CD4-positive, alpha-beta T cell treated with Interleukin-15 for 4 hours (primary cell): ENCODE results near the gene CFAP46.

Experiments used
- DNase-seq: peaks from one replicate; pipeline ENCODE4 v3.0.0-alpha.2; 2020; ENCODE audit warnings: low spot score

Gene CFAP46

DNA sequence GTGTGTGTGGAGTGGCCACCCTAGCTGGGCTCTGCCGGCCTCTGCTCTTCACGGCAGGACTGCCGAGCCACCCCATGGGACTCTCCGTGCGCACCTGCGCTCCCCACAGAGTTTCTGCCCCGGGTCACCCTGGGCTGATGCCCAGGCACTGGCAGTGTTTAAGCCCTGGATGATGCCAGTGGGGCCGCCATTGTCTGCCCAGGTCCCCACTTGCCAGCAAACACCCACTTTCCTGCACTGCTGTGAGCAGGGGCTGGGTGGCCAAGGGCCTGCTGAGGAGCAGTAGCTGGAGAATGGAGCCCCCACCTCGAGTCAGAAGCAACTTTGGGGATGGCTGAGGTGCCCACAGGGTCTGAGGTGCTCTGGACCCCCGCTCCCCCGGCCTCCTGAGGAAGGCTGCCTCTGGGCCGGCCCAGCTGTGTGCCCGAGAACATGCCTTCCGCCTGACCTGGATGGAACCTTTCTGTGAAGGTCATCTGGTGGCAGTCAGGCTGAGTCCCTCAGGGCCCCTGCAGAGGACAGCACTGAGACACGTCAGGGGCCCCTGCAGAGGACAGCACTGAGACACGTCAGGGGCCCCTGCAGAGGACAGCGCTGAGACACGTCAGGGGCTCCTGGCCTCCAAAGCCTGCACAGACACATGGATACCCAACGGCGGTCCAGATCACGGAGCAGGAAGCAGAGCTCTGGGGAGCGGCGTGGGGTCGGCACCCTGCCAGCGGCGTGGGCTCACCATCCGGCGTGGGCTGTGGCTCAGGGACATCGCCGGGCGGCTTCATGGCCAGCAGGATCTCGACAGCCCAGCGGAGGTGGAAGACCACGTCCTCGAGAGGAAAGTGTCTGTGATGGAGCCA lies 62.0 kb downstream of the CFAP46 start:
- DNase-seq = no peak

DNA sequence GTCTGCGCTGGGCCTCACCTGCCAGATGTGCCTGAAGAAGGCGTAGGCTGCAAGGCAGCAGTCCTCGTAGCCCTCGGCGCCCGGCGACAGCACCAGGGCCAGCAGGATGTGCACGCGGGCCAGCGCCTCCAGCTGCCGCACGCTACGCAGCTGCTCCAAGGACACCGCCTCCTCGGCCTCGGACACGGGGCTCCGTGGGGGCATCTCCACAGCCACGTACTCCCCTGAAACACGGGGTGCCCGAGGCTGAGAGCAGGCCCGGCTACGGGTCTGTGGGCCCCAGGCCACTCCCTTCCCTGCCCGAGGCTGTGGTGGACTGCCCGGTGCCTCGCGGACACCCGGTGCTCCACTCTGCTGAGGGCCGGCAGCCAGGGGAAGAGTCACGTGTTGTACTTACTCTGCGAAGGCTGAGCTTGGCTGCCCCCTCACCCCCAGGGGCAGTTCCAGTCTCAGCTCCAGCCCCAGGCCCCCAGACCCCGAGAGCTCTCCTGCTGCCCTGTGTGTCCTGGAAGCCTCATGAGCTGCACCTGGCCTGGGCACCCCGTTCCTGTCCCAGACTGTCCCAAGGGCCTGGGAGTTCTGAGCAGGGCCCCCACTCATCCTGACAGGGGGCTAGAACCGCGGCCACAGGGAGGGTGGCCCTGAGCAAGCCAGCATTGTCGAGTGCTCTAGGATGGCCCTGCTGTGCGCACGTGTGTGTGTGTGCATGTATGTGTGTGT lies 62.8 kb downstream of the CFAP46 start:
- no peak for DNase-seq

DNA sequence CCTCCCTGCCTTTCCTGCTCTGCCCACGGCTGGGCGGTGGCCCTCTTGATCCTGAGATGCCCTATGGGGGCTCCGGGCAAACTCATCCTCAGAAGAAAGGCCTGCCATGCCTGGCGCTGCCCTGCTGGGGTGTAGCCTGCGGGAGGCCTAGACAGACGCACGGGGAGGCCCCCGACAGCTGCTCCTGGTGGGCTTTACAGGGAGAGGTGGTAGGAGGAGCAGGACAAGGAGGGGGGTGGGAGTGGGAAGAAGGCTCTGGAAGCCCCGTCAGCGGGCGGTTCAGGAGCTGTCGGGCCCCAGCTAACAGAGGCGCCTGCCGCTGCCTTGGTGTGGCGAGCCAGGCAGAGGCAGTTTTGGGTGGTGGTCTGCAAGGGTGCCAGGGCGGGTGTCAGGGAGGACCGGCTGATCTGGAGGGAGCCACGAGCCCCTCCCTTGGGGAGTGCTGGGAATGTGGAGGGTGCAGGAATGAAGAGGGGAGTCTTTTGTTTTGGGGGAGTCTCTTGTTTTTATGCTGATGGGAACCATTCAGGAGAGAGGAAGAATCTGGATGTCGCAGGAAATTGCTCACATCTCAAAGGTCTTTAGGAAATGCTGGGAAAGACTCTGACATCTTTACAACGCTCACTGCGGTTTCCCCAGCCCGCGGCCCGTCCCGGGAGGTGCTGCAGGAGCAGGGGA lies 63.5 kb downstream of the CFAP46 start:
- DNase-seq = no peak

DNA sequence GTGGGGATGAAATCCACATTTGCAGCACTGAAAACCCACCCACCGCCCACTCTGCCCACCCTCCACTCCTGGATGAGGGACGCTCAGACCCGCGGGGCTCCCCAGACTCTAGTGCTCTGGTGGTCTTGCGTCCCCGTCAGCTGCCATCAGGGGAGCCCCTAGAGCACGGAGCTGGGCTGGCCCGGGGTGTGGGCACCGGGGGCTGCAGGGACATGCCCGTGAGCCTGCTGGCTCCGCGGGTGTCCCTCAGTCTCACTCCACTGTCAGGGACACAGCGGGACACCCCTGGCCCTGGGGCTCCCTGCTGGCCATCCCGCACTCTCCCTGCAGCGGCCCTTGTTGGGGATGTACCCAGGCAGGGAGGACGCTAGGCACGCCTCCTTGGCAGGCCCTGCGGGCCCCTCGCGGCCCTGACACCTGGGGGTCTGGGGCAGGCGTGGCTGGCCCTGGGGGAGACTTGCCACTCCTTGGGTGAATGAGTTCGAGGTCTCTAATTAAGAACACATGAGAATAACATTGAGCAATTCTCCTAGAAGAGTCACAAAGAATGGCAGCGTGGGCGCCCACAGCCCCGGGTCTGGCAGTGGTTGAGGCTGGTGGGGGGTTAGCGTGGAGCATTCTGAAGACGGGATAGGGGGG lies 64.2 kb downstream of the CFAP46 start:
- no peak for DNase-seq

DNA sequence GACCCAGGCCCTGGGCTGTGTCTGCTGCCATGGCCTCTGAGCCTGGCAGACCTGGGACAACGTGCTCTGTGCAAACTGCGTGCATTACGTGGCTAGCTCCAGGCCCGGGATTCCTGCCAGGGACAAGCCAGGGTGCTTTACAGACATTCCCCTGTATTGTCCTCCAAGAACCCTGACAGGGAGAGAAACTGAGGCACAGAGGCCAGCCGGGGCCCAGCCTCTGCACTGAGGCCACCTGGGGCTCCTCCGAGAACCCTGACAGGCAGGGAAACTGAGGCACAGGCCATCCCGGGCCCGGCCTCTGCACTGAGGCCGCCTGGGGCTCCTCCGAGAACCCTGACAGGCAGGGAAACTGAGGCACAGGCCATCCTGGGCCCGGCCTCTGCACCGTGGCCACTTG lies 64.9 kb downstream of the CFAP46 start:
- no peak for DNase-seq

DNA sequence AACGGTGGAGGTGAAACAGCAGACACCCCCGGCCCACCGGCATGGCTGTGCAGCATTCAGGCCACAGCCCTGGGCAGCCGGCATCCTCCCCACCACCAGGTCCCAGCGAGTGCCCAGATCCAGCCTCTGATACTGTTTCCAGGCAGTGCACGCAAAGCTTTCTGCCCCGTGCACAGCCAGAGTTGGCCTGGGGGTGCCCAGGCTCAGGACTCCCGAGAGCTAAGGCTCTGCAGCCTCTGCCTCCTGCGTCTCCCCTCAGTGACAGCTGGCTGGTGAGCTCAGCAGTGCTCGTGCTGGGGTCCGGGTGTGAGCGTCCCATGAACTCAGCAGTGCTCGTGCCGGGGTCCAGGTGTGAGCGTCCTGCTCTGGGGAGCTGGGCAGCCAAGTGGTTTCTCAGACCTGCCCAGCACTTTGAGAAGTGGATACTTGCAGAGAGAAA lies 65.4 kb downstream of the CFAP46 start:
- no peak for DNase-seq

DNA sequence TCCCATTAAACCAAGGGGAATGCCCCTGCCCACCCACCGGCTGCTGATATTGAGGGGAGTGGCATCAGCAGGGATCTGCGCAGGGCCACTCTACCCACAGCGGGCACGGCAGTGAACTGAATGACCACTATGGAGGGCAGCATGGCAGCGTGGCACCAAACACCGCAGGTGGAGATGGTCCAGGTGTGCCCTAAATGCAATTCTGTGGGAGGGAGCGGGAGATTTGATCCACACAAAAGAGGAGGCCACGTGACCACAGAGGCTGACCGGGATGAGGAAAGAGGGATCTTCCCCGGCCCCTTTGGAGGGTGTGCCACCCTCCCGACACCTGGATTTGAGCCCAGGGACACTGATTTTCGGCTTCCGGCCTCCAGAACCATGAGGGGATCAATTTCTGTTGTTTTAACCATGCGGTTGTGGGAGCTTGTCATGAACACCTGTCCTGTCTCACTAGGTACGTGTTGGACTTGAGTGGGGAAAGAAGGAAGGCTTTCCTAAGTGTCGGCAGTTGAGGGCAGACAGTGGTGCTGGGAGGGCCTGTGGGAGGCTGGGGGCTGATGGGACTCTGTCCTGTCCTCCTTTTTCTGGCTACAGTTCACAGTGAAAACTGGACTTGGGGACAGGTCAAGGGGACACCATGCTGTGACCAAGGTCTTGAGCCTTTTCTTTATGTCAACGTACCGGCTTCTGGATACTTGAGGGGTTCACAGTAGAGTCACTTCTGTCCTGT lies 66.1 kb downstream of the CFAP46 start:
- no peak for DNase-seq

DNA sequence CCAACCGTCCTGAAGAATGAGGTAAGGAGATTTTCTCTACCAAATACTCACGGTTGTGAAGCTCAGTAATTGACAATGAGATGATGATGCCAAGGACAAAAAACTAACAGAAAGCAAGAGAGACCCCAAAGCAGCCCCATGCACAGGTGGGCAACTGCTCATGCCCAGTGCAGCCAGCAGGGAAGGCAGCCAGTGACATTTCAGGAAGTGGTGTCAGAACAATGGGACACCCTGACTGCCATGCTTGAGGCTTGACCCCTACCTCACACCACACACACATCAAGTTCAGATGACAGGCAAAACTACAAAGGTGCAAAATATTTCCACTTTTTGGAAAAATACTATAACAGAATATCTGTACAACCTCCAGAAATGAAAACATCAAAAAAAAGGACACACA lies 66.9 kb downstream of the CFAP46 start:
- no peak for DNase-seq

DNA sequence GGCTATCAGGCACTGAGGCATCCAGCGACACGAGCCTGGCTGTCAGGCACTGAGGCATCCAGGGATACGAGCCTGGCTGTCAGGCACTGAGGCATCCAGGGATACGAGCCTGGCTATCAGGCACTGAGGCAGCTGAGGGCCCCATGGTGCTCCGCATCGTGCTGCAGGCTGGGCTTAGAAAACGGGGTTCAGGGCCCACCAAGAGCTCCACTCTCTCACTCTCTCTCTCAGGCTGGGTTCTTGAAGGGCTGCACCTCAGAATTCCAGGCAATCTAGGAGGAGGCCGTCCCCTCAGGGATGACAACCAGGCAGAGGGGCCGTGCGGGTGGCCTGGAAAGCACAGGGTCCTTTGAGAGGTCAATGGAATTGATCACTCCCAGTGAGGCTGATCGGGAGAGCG lies 69.0 kb downstream of the CFAP46 start:
- no peak for DNase-seq

DNA sequence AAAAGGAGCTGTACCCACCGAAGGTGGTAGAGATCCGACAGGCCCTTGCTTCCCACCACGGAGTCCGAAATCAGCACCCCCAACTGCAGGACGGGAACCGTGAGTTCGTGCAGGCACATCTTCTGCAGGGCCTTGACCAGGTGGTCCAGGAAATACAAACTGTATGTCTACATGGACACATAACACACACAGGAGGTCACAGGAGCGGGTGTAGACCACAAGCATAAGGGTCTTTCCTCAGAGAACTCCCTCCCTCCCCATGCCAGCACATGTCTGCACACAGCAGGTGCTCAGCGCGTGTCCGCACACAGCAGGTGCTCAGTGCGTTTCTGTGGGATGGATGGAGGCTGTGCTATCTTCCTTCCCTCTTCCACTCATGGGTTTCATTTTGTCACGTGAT lies 69.7 kb downstream of the CFAP46 start:
- DNase-seq = no peak

DNA sequence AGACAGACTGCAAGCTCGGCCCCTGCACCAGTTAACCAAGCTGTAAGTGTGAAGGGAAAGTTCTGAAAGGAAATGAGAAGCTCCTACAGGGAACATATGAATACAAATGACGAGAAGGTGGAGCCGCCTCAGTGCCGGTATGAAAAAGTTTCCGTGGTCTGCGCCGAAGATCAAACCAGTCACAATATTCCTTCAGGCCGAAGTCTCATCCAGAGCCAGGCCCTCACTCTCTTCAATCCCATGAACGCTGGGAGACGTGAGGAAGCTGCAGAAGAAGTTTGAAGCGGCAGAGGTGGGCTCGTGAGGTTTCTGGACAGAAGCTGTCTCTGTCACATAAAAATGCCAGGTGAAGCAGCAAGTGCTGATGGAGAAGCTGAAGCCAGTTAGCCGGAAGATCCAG lies 71.9 kb downstream of the CFAP46 start:
- DNase-seq = no peak

DNA sequence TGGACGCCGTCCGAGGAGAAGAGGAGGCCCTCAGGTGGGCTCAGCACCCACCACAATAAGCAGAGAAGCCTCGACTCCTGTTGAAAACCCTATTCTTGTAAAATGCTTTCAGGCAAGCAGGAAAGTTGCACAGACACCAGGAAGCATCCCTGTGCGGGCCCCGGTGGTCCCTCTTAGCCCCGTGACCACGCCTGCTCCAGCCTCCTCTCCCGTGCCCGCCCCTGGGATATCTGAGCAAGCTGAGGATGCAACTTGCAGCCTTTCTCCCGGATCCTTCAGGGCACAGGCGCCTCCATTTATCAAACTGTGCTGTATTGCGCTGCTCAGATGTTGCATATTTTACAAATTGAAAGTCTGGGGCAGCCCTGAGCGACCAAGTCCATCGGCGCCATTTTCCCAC lies 72.7 kb downstream of the CFAP46 start:
- no peak for DNase-seq

DNA sequence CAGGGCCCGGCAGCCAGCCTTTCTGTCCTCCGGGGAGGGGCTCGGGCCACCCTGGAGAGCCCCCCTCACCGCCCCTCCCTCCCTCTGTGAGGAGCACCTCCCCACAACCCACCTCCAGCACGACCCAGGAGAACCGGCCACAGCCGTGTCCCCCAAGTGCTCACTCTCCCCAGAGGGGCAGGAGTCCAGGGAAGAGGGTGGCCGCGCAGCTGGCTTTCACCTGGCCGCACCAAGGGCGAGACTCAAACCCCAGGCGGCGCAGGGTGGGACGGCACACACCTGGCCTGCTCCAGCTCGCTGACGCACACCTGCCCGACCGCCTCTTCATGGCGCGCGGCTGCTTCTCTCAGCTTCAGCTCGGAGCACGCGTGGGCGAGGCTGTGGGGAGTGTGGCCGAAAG lies 73.4 kb downstream of the CFAP46 start:
- DNase-seq = no peak

DNA sequence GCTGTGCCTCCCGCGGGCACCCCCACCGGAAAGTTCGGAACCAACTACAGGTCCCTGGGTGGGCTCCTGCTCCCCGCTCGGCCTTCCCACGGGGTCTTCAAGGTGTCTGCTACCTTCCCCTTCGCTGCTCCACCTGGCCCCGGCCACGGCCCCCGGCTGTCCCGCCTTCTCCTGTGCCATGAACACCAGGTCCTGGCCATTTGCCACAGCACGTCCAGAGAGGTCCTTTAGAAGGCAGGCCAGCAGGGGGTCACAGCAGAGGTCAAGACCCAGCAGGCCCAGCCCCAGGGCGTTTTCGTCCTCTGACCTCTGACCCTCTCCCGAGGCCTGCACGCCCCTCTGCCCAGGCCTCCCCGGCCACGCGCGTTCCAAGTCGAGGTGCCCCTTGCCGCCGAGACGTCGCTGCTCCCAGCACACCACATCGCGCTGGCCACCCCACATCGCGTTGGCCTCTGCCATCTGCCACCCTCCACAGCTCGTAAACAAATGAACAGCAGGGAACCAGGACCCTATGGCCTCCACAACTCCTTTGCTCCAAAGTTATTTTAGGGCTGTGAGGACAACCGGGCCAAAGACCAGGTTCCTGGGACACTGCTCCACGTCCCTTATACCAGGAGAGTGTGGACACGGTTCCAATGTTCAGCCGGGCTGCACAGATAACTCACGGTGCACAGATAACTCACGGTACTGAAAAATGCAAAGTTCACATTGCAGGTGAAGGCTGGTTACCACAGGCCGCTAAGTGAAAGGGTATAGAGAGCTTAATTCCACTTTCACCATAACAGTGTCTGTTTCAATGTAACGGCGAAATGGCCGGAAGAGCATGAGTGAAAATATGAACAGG lies 74.3 kb downstream of the CFAP46 start:
- no peak for DNase-seq

DNA sequence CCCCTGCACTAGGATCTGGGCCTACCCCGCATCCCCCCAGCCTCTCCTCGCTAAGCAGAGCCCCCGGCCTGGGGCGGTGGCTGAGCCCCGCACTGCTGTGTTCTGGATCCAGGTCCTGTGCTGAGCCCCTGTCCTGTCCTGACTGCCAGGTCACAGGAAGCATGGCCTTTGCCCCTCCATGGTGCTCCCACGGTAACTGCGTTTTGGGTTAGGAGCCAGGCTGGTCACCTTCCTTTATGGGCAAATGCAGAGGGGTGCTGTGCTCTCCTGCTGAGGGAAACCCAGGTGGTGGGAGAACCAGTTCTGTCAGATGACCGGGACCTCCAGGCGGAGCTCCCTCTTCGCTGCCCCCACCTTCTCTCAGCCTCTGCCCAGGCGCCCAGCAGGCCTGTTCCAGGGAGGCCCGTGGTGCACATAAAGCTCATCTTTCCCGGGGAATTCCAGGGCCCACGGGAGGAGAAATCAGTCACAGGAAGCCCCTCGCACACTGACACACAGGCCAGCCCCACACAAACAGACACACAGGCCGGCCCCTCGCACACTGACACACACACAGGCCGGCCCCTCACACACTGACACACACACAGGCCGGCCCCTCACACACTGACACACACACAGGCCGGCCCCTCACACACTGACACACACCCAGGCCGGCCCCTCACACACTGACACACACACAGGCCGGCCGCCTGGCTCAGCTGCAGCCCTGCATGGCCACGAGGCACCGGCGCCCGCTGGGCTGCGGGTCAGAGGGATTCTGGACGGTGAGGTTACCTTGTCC lies 75.6 kb downstream of the CFAP46 start:
- no peak for DNase-seq

DNA sequence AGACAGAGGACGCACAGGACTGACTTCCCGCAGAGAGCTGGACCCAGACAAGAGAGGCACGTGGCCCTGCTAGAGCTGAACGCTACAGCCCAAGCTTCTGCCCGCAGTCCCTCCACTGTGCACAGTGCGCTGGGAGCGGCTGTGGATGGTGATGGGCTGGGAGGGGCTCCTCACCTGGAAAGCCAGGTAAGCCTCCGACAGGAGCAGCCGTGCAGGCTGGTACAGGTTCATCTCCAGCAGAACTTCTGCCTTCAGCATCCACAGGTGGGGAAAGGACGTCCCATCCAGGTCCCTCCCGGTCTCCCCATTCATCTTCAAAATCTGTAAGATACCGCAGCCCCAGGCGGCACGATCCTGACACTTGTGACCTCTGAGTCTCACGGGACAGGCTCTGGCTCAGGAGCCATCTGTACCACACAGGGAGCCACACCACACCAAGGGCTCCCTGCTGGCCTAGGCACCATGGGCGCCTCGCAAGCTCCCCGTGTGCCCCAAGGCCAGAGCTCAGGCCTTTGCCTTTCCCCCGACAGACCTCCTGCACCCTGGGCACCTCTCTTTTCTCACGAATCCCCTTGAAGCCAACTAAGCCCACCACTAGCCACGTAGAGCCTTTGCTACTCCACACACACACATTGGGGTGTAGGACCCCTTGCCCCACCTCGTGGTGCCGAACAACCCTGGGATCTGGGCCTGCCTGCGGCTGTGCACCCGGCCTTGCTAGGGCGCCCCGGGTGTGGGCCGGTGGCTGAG lies 76.3 kb downstream of the CFAP46 start:
- no peak for DNase-seq

DNA sequence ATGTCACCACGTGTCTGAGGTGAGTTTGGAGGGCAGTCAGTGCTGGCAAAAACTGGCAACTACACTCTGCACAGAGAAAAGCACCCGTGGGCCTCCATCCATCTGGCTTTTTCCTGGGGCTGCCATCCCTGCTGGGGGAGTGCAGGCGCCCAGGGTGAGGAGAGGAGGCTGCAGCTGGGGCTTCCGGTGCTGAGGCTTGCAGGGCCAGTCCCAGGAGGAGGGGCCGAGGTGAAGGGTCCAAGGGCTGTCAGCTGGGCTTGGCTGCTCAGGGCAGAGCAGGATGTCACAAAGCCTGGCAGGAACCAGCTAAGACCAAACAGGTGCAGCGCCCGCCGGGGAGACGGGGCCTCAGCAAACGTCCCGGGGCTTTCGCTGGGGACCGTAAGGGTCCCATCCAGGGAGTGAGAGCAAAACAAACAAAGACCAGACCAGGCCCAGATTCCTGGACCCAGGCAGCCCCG lies 77.2 kb downstream of the CFAP46 start:
- no peak for DNase-seq

DNA sequence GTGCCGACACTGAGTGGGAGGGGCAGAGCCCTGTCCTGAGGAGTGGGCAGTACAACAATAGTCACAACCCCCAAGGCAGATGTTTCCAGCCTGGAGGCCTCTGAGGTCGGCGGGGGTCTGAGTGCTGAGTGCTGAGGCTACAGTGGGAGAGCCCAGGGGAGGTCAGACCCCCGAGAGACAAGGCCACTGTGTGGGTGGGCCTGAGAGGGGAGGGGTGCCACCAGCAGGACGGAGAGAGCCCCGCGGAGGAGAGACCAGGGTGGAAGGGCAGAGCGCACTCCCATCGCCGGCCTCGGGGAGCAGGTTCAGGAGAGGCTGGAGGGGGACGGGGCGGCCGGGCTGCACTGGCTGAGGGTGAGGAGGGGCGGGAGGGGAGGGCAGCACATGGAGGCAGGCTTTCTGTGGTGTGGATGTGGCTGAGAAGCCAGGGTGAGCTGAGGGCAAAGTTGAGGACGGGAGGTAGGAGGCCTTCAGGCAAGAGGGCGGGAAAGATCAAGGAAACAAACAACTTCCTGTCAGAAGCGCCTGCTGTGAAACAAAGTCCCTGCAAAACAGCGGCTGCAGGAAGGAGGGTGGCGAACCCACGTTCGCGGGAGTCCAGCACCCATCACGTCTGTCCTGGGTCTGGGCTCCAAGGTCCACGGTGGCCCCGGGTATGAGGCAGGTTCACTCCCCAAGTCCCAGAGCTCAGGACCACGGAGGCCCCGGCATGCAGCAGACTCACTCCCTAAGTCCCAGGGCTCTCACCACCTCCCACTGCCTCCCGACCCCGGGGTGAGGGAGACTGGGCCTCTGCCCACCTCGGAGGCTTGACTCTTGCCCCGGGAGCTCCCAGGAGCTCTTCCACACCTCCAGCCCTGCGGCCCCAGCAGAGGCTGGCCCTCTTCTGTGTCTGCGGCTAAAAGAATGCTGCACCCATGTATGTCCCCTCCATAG lies 79.6 kb downstream of the CFAP46 start:
- no peak for DNase-seq
